H1 (cell line): ENCODE results near the gene RBMS1. TPM values are rescaled to one million over a fixed set of nuclear protein-coding genes. Genes with fewer than 3 reads are reported as not detected.
A peak's percentile ranks its signal among the peaks of the same experiment; 100 is the strongest.

Experiments used
- CTCF ChIA-PET: fragments of 300-600 bp; sonication (Branson Sonifier 250); formaldehyde crosslinking; loops from one replicate; lab custom pipeline; 2021; ENCODE audit not compliant: partially characterized antibody; lab: Charles Lee
- POLR2A ChIA-PET: fragments of 300-600 bp; sonication (Branson Sonifier 250); formaldehyde crosslinking; loops from one replicate; lab custom pipeline; 2021; ENCODE audit warnings: inconsistent platforms; ENCODE audit not compliant: partially characterized antibody; lab: Charles Lee
- DNase-seq, 2 experiments: peaks; one replicate each; pipeline versions ENCODE4 v3.0.0 to v3.0.0-alpha.2; 2010 to 2022; ENCODE audit warnings: low spot score in 2 of 2, low read depth in 1 of 2, mixed read lengths in 1 of 2
- FAIRE-seq: peaks from 2 replicates; lab custom pipeline; 2011; peaks lifted over from hg19 to GRCh38; lab: Jason Lieb, UNC
- H2AFZ ChIP-seq: 2 replicates; pipeline ENCODE4 v1.8.1; 2012; ENCODE audit warnings: low read length, inconsistent platforms
- H2AK5ac ChIP-seq: 2 replicates; pipeline ENCODE4 v1.6.1; 2013; ENCODE audit warnings: low read depth, low read length
- H2BK120ac ChIP-seq: replicated peaks from 2 replicates; pipeline ENCODE3; 2013; ENCODE audit warnings: low read depth, low read length, inconsistent platforms
- H2BK12ac ChIP-seq: 2 replicates; pipeline ENCODE4 v1.6.1; 2013; ENCODE audit warnings: low read depth, low read length
- H2BK15ac ChIP-seq: 2 replicates; pipeline ENCODE4 v1.6.1; 2013; ENCODE audit warnings: low read length
- H2BK20ac ChIP-seq: 2 replicates; pipeline ENCODE4 v1.6.1; 2013; ENCODE audit warnings: low read length
- H2BK5ac ChIP-seq: 2 replicates; pipeline ENCODE4 v1.6.1; 2013; ENCODE audit warnings: low read depth, low read length
- H3K14ac ChIP-seq: 2 replicates; pipeline ENCODE4 v1.6.1; 2013; ENCODE audit warnings: inconsistent platforms; ENCODE audit not compliant: insufficient read length
- H3K18ac ChIP-seq: 2 replicates; pipeline ENCODE4 v1.6.1; 2013; ENCODE audit warnings: low read length; ENCODE audit errors: extremely low read depth
- H3K23ac ChIP-seq: 2 replicates; pipeline ENCODE4 v1.6.1; 2013; ENCODE audit warnings: inconsistent platforms; ENCODE audit not compliant: insufficient read length
- H3K23me2 ChIP-seq: 2 replicates; pipeline ENCODE4 v1.6.1; 2013; ENCODE audit warnings: low read depth, low read length
- H3K27ac ChIP-seq: 2 replicates; pipeline ENCODE4 v1.6.1; 2011; ENCODE audit warnings: low read depth, low read length, inconsistent platforms
- H3K27me3 ChIP-seq, 4 experiments: replicated peaks in 1 of 4; 1 replicate in 1 of 4; 2 replicates in 3 of 4; pipeline versions ENCODE4 v1.6.1 to v1.8.1; 2011 to 2013; ENCODE audit warnings: low read length in 3 of 4, mild to moderate bottlenecking in 3 of 4, inconsistent platforms in 2 of 4, mixed read lengths in 2 of 4, moderate library complexity in 1 of 4; ENCODE audit not compliant: control insufficient read depth in 3 of 4, insufficient read depth in 3 of 4; ENCODE audit errors: extremely low read depth in 1 of 4
- H3K36me3 ChIP-seq, 4 experiments: 2 replicates each; pipeline versions ENCODE4 v1.6.1 to v1.8.1; 2011 to 2013; ENCODE audit warnings: mild to moderate bottlenecking in 4 of 4, low read length in 3 of 4, moderate library complexity in 2 of 4, control low read depth in 1 of 4, inconsistent platforms in 1 of 4; ENCODE audit not compliant: insufficient read depth in 4 of 4, control insufficient read depth in 2 of 4
- H3K4ac ChIP-seq: replicated peaks from 2 replicates; pipeline ENCODE3; 2013; ENCODE audit warnings: low read length, low read depth, mixed read lengths, inconsistent platforms; ENCODE audit not compliant: insufficient read length
- H3K4me1 ChIP-seq, 4 experiments: replicated peaks in 1 of 4; 1 replicate in 1 of 4; 2 replicates in 3 of 4; pipeline versions ENCODE4 v1.6.1 to v1.8.1; 2011 to 2013; ENCODE audit warnings: low read length in 3 of 4, inconsistent platforms in 2 of 4, mixed read lengths in 1 of 4; ENCODE audit not compliant: insufficient read depth in 4 of 4, control insufficient read depth in 3 of 4
- H3K4me2 ChIP-seq, 2 experiments: 2 replicates each; pipeline versions ENCODE4 v1.6.1 to v1.8.1; 2011 to 2013; ENCODE audit warnings: low read depth in 2 of 2, low read length in 2 of 2, control low read depth in 1 of 2, inconsistent platforms in 1 of 2, mild to moderate bottlenecking in 1 of 2; ENCODE audit not compliant: insufficient read depth in 1 of 2
- H3K4me3 ChIP-seq, 4 experiments: fragments of 200-600, 300-600 bp in 1 of 4; sonication (generic), shearing (Covaris generic), sonication (Bioruptor Twin) in 1 of 4; 2 replicates each; pipeline versions ENCODE4 v1.5.1 to v1.8.1; 2011 to 2016; ENCODE audit warnings: low read length in 4 of 4, low read depth in 3 of 4, control low read depth in 2 of 4, inconsistent platforms in 2 of 4, mild to moderate bottlenecking in 2 of 4, mixed read lengths in 1 of 4, moderate library complexity in 1 of 4; ENCODE audit not compliant: insufficient read depth in 2 of 4; ENCODE audit errors: extremely low read depth in 1 of 4
- H3K56ac ChIP-seq: replicated peaks from 2 replicates; pipeline ENCODE3; 2013; ENCODE audit warnings: low read depth, mild to moderate bottlenecking, mixed read lengths, low read length, inconsistent platforms; ENCODE audit not compliant: insufficient read length
- H3K79me1 ChIP-seq: 2 replicates; pipeline ENCODE4 v1.6.1; 2013; ENCODE audit warnings: low read depth, low read length, control low read depth
- H3K79me2 ChIP-seq, 2 experiments: 2 replicates each; pipeline versions ENCODE4 v1.6.1 to v1.8.1; 2012 to 2013; ENCODE audit warnings: low read length in 2 of 2, mild to moderate bottlenecking in 2 of 2, inconsistent platforms in 1 of 2; ENCODE audit not compliant: insufficient read depth in 2 of 2, control insufficient read depth in 1 of 2
- H3K9ac ChIP-seq, 4 experiments: replicated peaks in 1 of 4; 1 replicate in 1 of 4; 2 replicates in 3 of 4; pipeline versions ENCODE4 v1.6.1 to v1.8.1; 2011 to 2013; ENCODE audit warnings: low read depth in 3 of 4, low read length in 3 of 4, control low read depth in 2 of 4, mild to moderate bottlenecking in 2 of 4, moderate library complexity in 2 of 4, inconsistent platforms in 1 of 4; ENCODE audit errors: extremely low read depth in 1 of 4
- H3K9me3 ChIP-seq, 2 experiments: 2 replicates each; pipeline versions ENCODE4 v1.6.1 to v1.8.1; 2012 to 2013; ENCODE audit warnings: mild to moderate bottlenecking in 2 of 2, moderate library complexity in 2 of 2, control low read depth in 1 of 2, inconsistent platforms in 1 of 2, low read depth in 1 of 2, low read length in 1 of 2, mixed read lengths in 1 of 2; ENCODE audit not compliant: insufficient read depth in 2 of 2
- H4K20me1 ChIP-seq, 2 experiments: replicated peaks in 1 of 2; 2 replicates each; pipeline versions ENCODE3 to v1.8.1; 2011 to 2013; ENCODE audit warnings: inconsistent platforms in 2 of 2, low read length in 2 of 2, mild to moderate bottlenecking in 1 of 2; ENCODE audit not compliant: insufficient read depth in 2 of 2, control insufficient read depth in 1 of 2
- H4K5ac ChIP-seq: 2 replicates; pipeline ENCODE4 v1.6.1; 2013; ENCODE audit warnings: low read length, low read depth, mixed read lengths, inconsistent platforms; ENCODE audit not compliant: insufficient read length
- H4K8ac ChIP-seq: 2 replicates; pipeline ENCODE4 v1.8.0; 2013; ENCODE audit warnings: mild to moderate bottlenecking, moderate library complexity, low read length, inconsistent platforms; ENCODE audit not compliant: insufficient read depth; ENCODE audit errors: extremely low read depth
- H4K91ac ChIP-seq: replicated peaks from 2 replicates; pipeline ENCODE3; 2013; ENCODE audit warnings: low read length, mixed read lengths, inconsistent platforms; ENCODE audit not compliant: insufficient read length
- ATF2 ChIP-seq: IDR thresholded peaks from 2 replicates; pipeline ENCODE4 v1.6.1; 2012; ENCODE audit warnings: low read length, inconsistent platforms
- EP300 ChIP-seq, 2 experiments: IDR thresholded peaks; 1 replicate in 1 of 2; 2 replicates in 1 of 2; pipeline ENCODE4 v1.6.1; 2011 to 2012; ENCODE audit warnings: low read depth in 2 of 2, low read length in 2 of 2, mild to moderate bottlenecking in 2 of 2, borderline replicate concordance in 1 of 2, inconsistent platforms in 1 of 2, moderate library complexity in 1 of 2
- KDM4A ChIP-seq: IDR thresholded peaks from one replicate; pipeline ENCODE4 v1.7.1; 2012; ENCODE audit warnings: low read depth, mild to moderate bottlenecking, moderate library complexity, low read length, inconsistent platforms; ENCODE audit not compliant: severe bottlenecking
- KDM5A ChIP-seq: fragments of 200-600 bp; IDR thresholded peaks from 2 replicates; pipeline ENCODE4 v1.7.1; 2012; ENCODE audit warnings: mild to moderate bottlenecking, low read length, inconsistent platforms, mixed read lengths
- RFX5 ChIP-seq: IDR thresholded peaks from 2 replicates; pipeline ENCODE4 v1.6.1; 2011; ENCODE audit warnings: low read depth, low read length, improper control_type of control experiment, borderline replicate concordance
- RNF2 ChIP-seq: fragments of 200-900, 300-1000 bp; sonication (generic); IDR thresholded peaks from 2 replicates; pipeline ENCODE4 v1.7.1; 2016; ENCODE audit warnings: borderline replicate concordance, low read depth, mild to moderate bottlenecking, antibody characterized with exemption, low read length; ENCODE audit not compliant: poor library complexity, severe bottlenecking; ENCODE audit errors: missing control alignments
- TAF1 ChIP-seq: IDR thresholded peaks from 2 replicates; pipeline ENCODE4 v1.6.1; 2011; ENCODE audit warnings: mild to moderate bottlenecking, low read depth, low read length
- WGBS, 2 experiments: shearing (Covaris generic) in 1 of 2; methylation state at CpG; one replicate each; pipeline versions ENCODE4 v1.1.6 to v1.1.7; 2013 to 2015; ENCODE audit warnings: low lambda C conversion rate in 2 of 2, mixed read lengths in 2 of 2, inconsistent platforms in 1 of 2, low coverage in 1 of 2, missing lambda C conversion rate in 1 of 2; ENCODE audit not compliant: insufficient replicate concordance in 2 of 2, insufficient coverage in 1 of 2, insufficient read length in 1 of 2; ENCODE audit errors: extremely low coverage in 1 of 2, missing lambda C conversion rate in 1 of 2; 5-methylcytosine and 5-hydroxymethylcytosine counted together
- polyA plus RNA-seq, 7 experiments: library from polyadenylated mRNA; depleted of rRNA in 3 of 7; stranded (reverse) in 5 of 7; unstranded in 2 of 7; fragments of >200 nt in 5 of 7; fragments of 200-250 nt in 2 of 7; gene quantifications; 1 replicate in 5 of 7; 2 replicates in 1 of 7; 4 replicates in 1 of 7; pipeline versions ENCODE4 v1.2.1 to v1.2.3, GENCODE V29; 2011 to 2013; ENCODE audit warnings: missing spikeins in 2 of 7, mixed read lengths in 2 of 7
- total RNA-seq: library from RNA; stranded (reverse); fragmentation: NEBNext Ultra II Directional; extraction: Animal tissue kit (Norgen Biotek cat#: 25700); gene quantifications from 2 replicates; pipeline ENCODE4 v1.2.1, GENCODE V29; 2021

The RBMS1 gene
- total and polyA plus RNA-seq, 2 of the 8 experiments (the other 6 are each of a cell fraction or from before 2014, with no cell fraction given) = 53.7 to 60.0 TPM

GRCh38 chr2:160492401-160493226 is 993 bp downstream of the RBMS1 start:
- H2AFZ ChIP-seq = no peak overlapping the region
- peak overlapping the region; percentile 74 for H3K56ac ChIP-seq
- H3K18ac ChIP-seq = no peak overlapping the region
- ChIA-PET POLR2A (interaction anchor here (0.6 to 2.9 kb wide), 6 partner anchors 14 to 146 kb away, joined by 3 to 11 read pairs (median 3); no protein-coding TSS in a partner anchor), CTCF (interaction anchor here (0.9 to 1.4 kb wide), 2 partner anchors 10 to 121 kb away, joined by 3 read pairs; no protein-coding TSS in a partner anchor)
- peak overlapping the region; percentile 87 for H4K91ac ChIP-seq
- no peak overlapping the region for H2BK20ac ChIP-seq
- peaks cover 7% of the 10 kb centered on the region for H3K23me2 ChIP-seq
- H3K4me3 ChIP-seq = peak overlapping the region; percentile 76 to 99 (median 78)
- no peak overlapping the region for H2AK5ac ChIP-seq
- FAIRE-seq = no peak
- peak overlapping the region; percentile 93 for H4K8ac ChIP-seq
- no peaks in the 10 kb centered on the region; a peak in 1 of 8 replicates for H3K36me3 ChIP-seq
- no peaks in the 10 kb centered on the region for H3K27me3 ChIP-seq
- H2BK5ac ChIP-seq = peak overlapping the region; percentile 85
- no peak overlapping the region for H2BK120ac ChIP-seq
- no peak overlapping the region; the same call in 1 of the 2 replicates for H2BK12ac ChIP-seq
- DNase-seq = peak in 1 of 2 experiments; percentile 90
- no peak overlapping the region for H2BK15ac ChIP-seq
- no peaks in the 10 kb centered on the region for H4K20me1 ChIP-seq
- WGBS, 2 experiments = 1% methylated on average over 35 of the region's 66 CpGs; no CpG with 5 or more reads in 1 of the 2 experiments
- H3K4me1 ChIP-seq = peaks cover 0 to 7% (median 5%) of the 10 kb centered on the region in 4 experiments; a peak in 4 of 7 replicates
- peaks cover 4 to 49% of the 10 kb centered on the region in 2 experiments; a peak in 3 of 4 replicates for H3K79me2 ChIP-seq
- H3K9ac ChIP-seq = peak overlapping the region; percentile 64 to 81 (median 75)
- no peaks in the 10 kb centered on the region for H3K9me3 ChIP-seq
- peak overlapping the region; percentile 69; the same call in 1 of the 2 replicates for H3K27ac ChIP-seq
- H3K79me1 ChIP-seq = no peaks in the 10 kb centered on the region
- no peak overlapping the region for H3K14ac ChIP-seq
- peak overlapping the region; percentile 89 for H3K4ac ChIP-seq
- H3K23ac ChIP-seq = no peak overlapping the region
- H3K4me2 ChIP-seq = peak overlapping the region; percentile 77 to 95
- peak overlapping the region; percentile 78 for H4K5ac ChIP-seq
- no peak for TF ChIP-seq ATF2
- TF ChIP-seq KDM4A = peak; percentile 27
- TF ChIP-seq TAF1 = peak; percentile 61; the same call in 1 of the 2 replicates
- no peak for TF ChIP-seq RFX5
- TF ChIP-seq KDM5A = no peak
- TF ChIP-seq RNF2 = no peak
- TF ChIP-seq EP300 (IDR thresholded peaks at IDR 0.05; ENCODE audit: borderline replicate concordance in 1 of 2, low read depth in 2 of 2, low read length in 2 of 2) = peak; percentile 28 to 48; a peak in 2 of 3 replicates
